SK-N-SH (cell line): ENCODE measurements around the gene SOWAHA. TPM values are rescaled to one million over a fixed set of nuclear protein-coding genes. Genes with fewer than 3 reads are reported as not detected.
A peak's percentile ranks its signal among the peaks of the same experiment; 100 is the strongest.

ENCODE experiments used
- CTCF ChIA-PET: fragments of 300-600, 350-600 bp; formaldehyde crosslinking; extraction: SDS; loops from one replicate; lab custom pipeline; 2021; lab: Yijun Ruan, JAX
- POLR2A ChIA-PET: fragments of 350-600 bp; sonication (Branson Sonifier 250); formaldehyde crosslinking; extraction: SDS; loops from one replicate; lab custom pipeline; 2020; ENCODE audit warnings: antibody characterized with exemption, inconsistent platforms; lab: Yijun Ruan, JAX
- DNase-seq: peaks from one replicate; pipeline ENCODE4 v3.0.0; 2012
- H2AFZ ChIP-seq: fragments of 200-600 bp; sonication (generic); 2 replicates; pipeline ENCODE4 v1.8.1; 2016; ENCODE audit warnings: antibody characterized with exemption, mild to moderate bottlenecking, low read depth
- H3F3A ChIP-seq: fragments of 200-600 bp; sonication (generic); replicated peaks from 2 replicates; pipeline ENCODE3; 2016; ENCODE audit warnings: antibody characterized with exemption, mild to moderate bottlenecking; ENCODE audit not compliant: insufficient read depth
- H3K27ac ChIP-seq, 2 experiments: fragments of 200-500 bp in 1 of 2; fragments of 200-600 bp in 1 of 2; sonication (Bioruptor generic) in 1 of 2; sonication (generic), shearing (Covaris generic) in 1 of 2; 2 replicates each; pipeline versions ENCODE4 v1.5.1 to v1.6.1; 2014 to 2016; ENCODE audit warnings: low read depth in 2 of 2, inconsistent platforms in 1 of 2, low read length in 1 of 2, mild to moderate bottlenecking in 1 of 2, mixed read lengths in 1 of 2
- H3K27me3 ChIP-seq: fragments of 200-600 bp; sonication (generic), shearing (Covaris generic); 2 replicates; pipeline ENCODE4 v1.6.1; 2016; ENCODE audit warnings: mixed run types; ENCODE audit not compliant: insufficient read depth
- H3K36me3 ChIP-seq, 2 experiments: fragments of 200-500 bp in 1 of 2; fragments of 200-600 bp in 1 of 2; sonication (Bioruptor generic) in 1 of 2; sonication (generic) in 1 of 2; replicated peaks in 1 of 2; 2 replicates each; pipeline versions ENCODE3 to v1.5.1; 2014 to 2016; ENCODE audit warnings: low read length in 1 of 2, mild to moderate bottlenecking in 1 of 2; ENCODE audit not compliant: insufficient read depth in 2 of 2, control insufficient read depth in 1 of 2
- H3K4me1 ChIP-seq, 2 experiments: fragments of 200-500 bp in 1 of 2; fragments of 200-600 bp in 1 of 2; sonication (Bioruptor generic) in 1 of 2; sonication (generic), shearing (Covaris generic) in 1 of 2; 2 replicates each; pipeline versions ENCODE4 v1.5.1 to v1.6.1; 2014 to 2016; ENCODE audit warnings: low read depth in 1 of 2, low read length in 1 of 2, mixed run types in 1 of 2; ENCODE audit not compliant: insufficient read depth in 2 of 2, control insufficient read depth in 1 of 2
- H3K4me2 ChIP-seq: fragments of 200-600 bp; sonication (generic), shearing (Covaris generic); 2 replicates; pipeline ENCODE4 v1.6.1; 2017; ENCODE audit warnings: mixed run types
- H3K4me3 ChIP-seq, 2 experiments: fragments of 200-500 bp in 1 of 2; fragments of 200-600 bp in 1 of 2; sonication (Bioruptor generic) in 1 of 2; sonication (generic), shearing (Covaris generic) in 1 of 2; 2 replicates each; pipeline versions ENCODE4 v1.5.1 to v1.8.1; 2014 to 2016; ENCODE audit warnings: low read depth in 2 of 2, inconsistent platforms in 1 of 2, low read length in 1 of 2, mild to moderate bottlenecking in 1 of 2, mixed read lengths in 1 of 2, moderate library complexity in 1 of 2
- H3K79me2 ChIP-seq: fragments of 200-600 bp; sonication (generic); 2 replicates; pipeline ENCODE4 v1.8.1; 2017; ENCODE audit warnings: mild to moderate bottlenecking; ENCODE audit not compliant: insufficient read depth
- H3K9ac ChIP-seq: fragments of 200-600 bp; sonication (generic); 2 replicates; pipeline ENCODE4 v1.6.1; 2017; ENCODE audit warnings: mixed run types
- H3K9me2 ChIP-seq: fragments of 200-600 bp; sonication (generic); 2 replicates; pipeline ENCODE4 v1.6.1; 2017; ENCODE audit warnings: mixed run types
- H3K9me3 ChIP-seq: fragments of 200-600 bp; sonication (generic); 2 replicates; pipeline ENCODE4 v1.6.1; 2017; ENCODE audit warnings: mixed run types, mild to moderate bottlenecking, moderate library complexity
- H4K20me1 ChIP-seq: fragments of 200-600 bp; sonication (generic); 2 replicates; pipeline ENCODE4 v1.6.1; 2017; ENCODE audit warnings: mild to moderate bottlenecking, mixed run types; ENCODE audit not compliant: insufficient read depth
- CHD2 ChIP-seq: fragments of 150-350 bp; IDR thresholded peaks from 2 replicates; pipeline ENCODE4 v1.6.1; 2018; ENCODE audit warnings: low read length; ENCODE audit not compliant: partially characterized antibody
- ELF1 ChIP-seq: IDR thresholded peaks from 2 replicates; pipeline ENCODE4 v1.4.0; 2012
- EP300 ChIP-seq, 2 experiments: IDR thresholded peaks; 2 replicates each; pipeline versions ENCODE4 v1.4.0 to v1.6.1; 2012; ENCODE audit warnings: borderline replicate concordance in 1 of 2, low read depth in 1 of 2, low read length in 1 of 2
- FOSL2 ChIP-seq: IDR thresholded peaks from 2 replicates; pipeline ENCODE4 v1.4.0; 2012; ENCODE audit warnings: low read depth, mild to moderate bottlenecking, moderate library complexity, borderline replicate concordance
- FOXJ3 ChIP-seq: sonication (generic); formaldehyde crosslinking; IDR thresholded peaks from 2 replicates; pipeline ENCODE4 v1.5.1; 2020; ENCODE audit warnings: mild to moderate bottlenecking, missing genetic modification reagents
- GABPA ChIP-seq: IDR thresholded peaks from 2 replicates; pipeline ENCODE4 v1.4.0; 2012; ENCODE audit warnings: low read depth, mild to moderate bottlenecking
- GATA2 ChIP-seq: sonication (generic); formaldehyde crosslinking; IDR thresholded peaks from 2 replicates; pipeline ENCODE4 v1.5.0; 2020; ENCODE audit warnings: mild to moderate bottlenecking, missing genetic modification reagents
- JUND ChIP-seq: IDR thresholded peaks from 2 replicates; pipeline ENCODE4 v1.4.0; 2012
- NFIC ChIP-seq: IDR thresholded peaks from 2 replicates; pipeline ENCODE4 v1.4.0; 2012; ENCODE audit warnings: borderline replicate concordance
- RAD21 ChIP-seq: IDR thresholded peaks from 2 replicates; pipeline ENCODE4 v1.6.1; 2012; ENCODE audit warnings: mild to moderate bottlenecking, low read length
- RXRA ChIP-seq: IDR thresholded peaks from 2 replicates; pipeline ENCODE4 v1.4.0; 2012; ENCODE audit warnings: low read depth, mild to moderate bottlenecking, borderline replicate concordance
- SMC3 ChIP-seq: IDR thresholded peaks from 2 replicates; pipeline ENCODE4 v1.6.1; 2012; ENCODE audit warnings: low read depth, low read length, improper control_type of control experiment
- TCF12 ChIP-seq: IDR thresholded peaks from 2 replicates; pipeline ENCODE4 v1.4.0; 2012
- WGBS: methylation state at CpG from one replicate; pipeline ENCODE4 v1.1.6; 2017; ENCODE audit warnings: low lambda C conversion rate; 5-methylcytosine and 5-hydroxymethylcytosine counted together
- polyA plus RNA-seq, 3 experiments: library from polyadenylated mRNA; depleted of rRNA; stranded (reverse); fragments of >200 nt; gene quantifications; 2 replicates each; pipeline ENCODE4 v1.2.3, GENCODE V29; 2012
- TF ChIP-seq, protein P1 (sequence below): fragments of 150-350 bp; IDR thresholded peaks from 2 replicates; pipeline ENCODE4 v1.6.1; 2016; ENCODE audit warnings: mild to moderate bottlenecking, low read depth, low read length

SOWAHA gene
- polyA plus RNA-seq, 1 of the 3 experiments (the other 2 are of a cell fraction), result 0.30 TPM

DNA sequence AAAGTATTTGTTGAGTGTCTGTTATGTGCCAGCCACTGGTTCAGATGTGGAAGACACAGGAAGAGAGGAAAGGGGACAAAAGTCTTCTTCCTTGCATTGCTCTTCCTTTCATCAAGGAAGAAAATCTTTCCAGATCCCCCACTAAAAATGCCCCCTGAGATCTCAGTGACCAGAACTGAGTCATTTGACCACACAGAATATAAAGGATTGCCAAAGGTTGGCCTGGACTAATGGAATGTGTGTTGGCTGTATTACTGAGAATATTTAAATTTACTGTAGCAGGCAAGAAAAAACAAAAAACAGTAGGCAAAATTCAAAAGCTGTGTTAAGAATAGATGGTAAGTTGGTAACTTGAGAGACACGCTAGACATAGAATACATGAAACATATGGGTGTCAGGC is 26.0 kb upstream of the SOWAHA start:
- Histone ChIP-seq H3K4me2 (no peak overlapping the region), H3K9ac (no peak overlapping the region), H3K79me2 (no peaks in the 10 kb centered on the region), H3K27me3 (no peaks in the 10 kb centered on the region), H2AFZ (no peak overlapping the region), H3K36me3 (no peaks in the 10 kb centered on the region), H3K4me3 (no peak overlapping the region), H3K9me2 (no peaks in the 10 kb centered on the region), H3K27ac (0 out of 4 replicates have a peak overlapping the region, but pooled peaks of 1 of the 2 experiments have one; percentile 13), H3K9me3 (no peaks in the 10 kb centered on the region), H4K20me1 (no peaks in the 10 kb centered on the region), H3K4me1 (peaks cover 13 to 17% of the 10 kb centered on the region in 2 experiments; a peak in 2 of 4 replicates), H3F3A (peaks cover 6% of the 10 kb centered on the region)
- POLR2A ChIA-PET, result no interaction called here
- CTCF ChIA-PET, result interaction anchor here (1.0 to 1.9 kb wide), 6 partner anchors 11 to 79 kb away, joined by 3 to 4 read pairs (median 3); partner anchors contain the start of gene GDF9
- 100% methylated on average over 1 of the region's 1 CpG for WGBS
- TF ChIP-seq ELF1 (no peak), EP300 (IDR thresholded peaks at IDR 0.05; ENCODE audit: borderline replicate concordance in 1 of 2, low read depth in 1 of 2, low read length in 1 of 2) (0 out of 4 replicates have a peak, but pooled peaks of 1 of the 2 experiments have one; percentile 13), RXRA (no peak), FOSL2 (peak; percentile 46; the same call in 1 of the 2 replicates), GABPA (no peak), JUND (peak; percentile 54; the same call in 1 of the 2 replicates), SMC3 (no peak), FOXJ3 (no peak), TCF12 (peak; percentile 49; the same call in 1 of the 2 replicates), NFIC (0 out of 2 replicates have a peak, but pooled peaks have one; percentile 35)
- TF ChIP-seq, protein P1, sequence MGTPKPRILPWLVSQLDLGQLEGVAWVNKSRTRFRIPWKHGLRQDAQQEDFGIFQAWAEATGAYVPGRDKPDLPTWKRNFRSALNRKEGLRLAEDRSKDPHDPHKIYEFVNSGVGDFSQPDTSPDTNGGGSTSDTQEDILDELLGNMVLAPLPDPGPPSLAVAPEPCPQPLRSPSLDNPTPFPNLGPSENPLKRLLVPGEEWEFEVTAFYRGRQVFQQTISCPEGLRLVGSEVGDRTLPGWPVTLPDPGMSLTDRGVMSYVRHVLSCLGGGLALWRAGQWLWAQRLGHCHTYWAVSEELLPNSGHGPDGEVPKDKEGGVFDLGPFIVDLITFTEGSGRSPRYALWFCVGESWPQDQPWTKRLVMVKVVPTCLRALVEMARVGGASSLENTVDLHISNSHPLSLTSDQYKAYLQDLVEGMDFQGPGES, result no peak
- DNase-seq, result no peak

DNA sequence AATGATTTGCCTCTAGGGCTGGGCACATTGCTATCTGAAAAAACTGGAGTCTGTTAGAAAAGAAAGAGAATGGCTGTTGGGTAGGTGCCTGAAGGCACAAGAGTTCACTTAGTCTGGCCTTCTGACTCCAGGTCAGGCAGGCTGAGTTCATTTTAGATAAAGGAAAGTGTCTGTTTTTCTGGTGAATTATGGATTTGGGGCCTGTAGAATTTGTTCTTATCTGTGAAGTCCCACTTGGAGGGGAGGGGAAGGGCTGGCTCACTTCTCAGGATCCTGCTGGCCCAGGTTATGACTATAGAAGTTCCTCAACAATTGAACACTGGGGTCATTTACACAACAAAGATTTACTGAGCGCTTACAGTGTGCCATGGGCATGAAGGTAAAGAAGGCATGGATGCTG is 24.6 kb upstream of the SOWAHA start:
- H3K9ac ChIP-seq, result no peak overlapping the region
- peaks cover 0 to 17% of the 10 kb centered on the region in 2 experiments; a peak in 1 of 4 replicates for H3K4me1 ChIP-seq
- no peaks in the 10 kb centered on the region for H4K20me1 ChIP-seq
- no peaks in the 10 kb centered on the region for H3K79me2 ChIP-seq
- H3K36me3 ChIP-seq, result no peaks in the 10 kb centered on the region
- 100% methylated on average over 1 of the region's 1 CpG for WGBS
- no peak for DNase-seq
- peaks cover 6% of the 10 kb centered on the region for H3F3A ChIP-seq
- no peak overlapping the region for H3K4me2 ChIP-seq
- no peaks in the 10 kb centered on the region for H3K9me2 ChIP-seq
- no peaks in the 10 kb centered on the region for H3K27me3 ChIP-seq
- CTCF ChIA-PET, result interaction anchor here (1.5 kb wide), 1 partner anchor 32 kb away, joined by 3 read pairs; no protein-coding TSS in a partner anchor
- no peak overlapping the region for H3K4me3 ChIP-seq
- TF ChIP-seq EP300 (IDR thresholded peaks at IDR 0.05; ENCODE audit: borderline replicate concordance in 1 of 2, low read depth in 1 of 2, low read length in 1 of 2) (peak in 1 of 2 experiments; percentile 32; a peak in 1 of 4 replicates), RAD21 (no peak), GATA2 (CRISPR knock-in tag) (peak; percentile 38; the same call in 1 of the 2 replicates), CHD2 (no peak)
- H3K27ac ChIP-seq, result peak overlapping the region in 1 of 2 experiments; percentile 34; a peak in 1 of 4 replicates
- POLR2A ChIA-PET, result no interaction called here
- no peaks in the 10 kb centered on the region for H3K9me3 ChIP-seq
- H2AFZ ChIP-seq, result no peak overlapping the region
